ENCODE results near the gene ZNF593OS.

Gene ZNF593OS

GRCh38 chr1:26125946-26126320 is 45.7 kb downstream of the ZNF593OS start:
- no peak for DNase-seq (ENCODE audit: low read depth)

GRCh38 chr1:26125382-26125781 is 46.2 kb downstream of the ZNF593OS start:
- no peak for DNase-seq (ENCODE audit: low read depth)

GRCh38 chr1:26124418-26125331 is 47.0 kb downstream of the ZNF593OS start:
- no peak for DNase-seq (ENCODE audit: low read depth)

- DNase-seq (ENCODE audit: low read depth): no peak
Observed at GRCh38 chr1:26122988-26123973, 48.4 kb downstream of the ZNF593OS start.

GRCh38 chr1:26121854-26122773 is 49.5 kb downstream of the ZNF593OS start:
- no peak for DNase-seq (ENCODE audit: low read depth)

GRCh38 chr1:26119892-26120608 is 51.6 kb downstream of the ZNF593OS start:
- DNase-seq (ENCODE audit: low read depth): no peak

All from activated gamma-delta T cell treated with anti-CD3 and anti-CD28 coated beads, Interleukin-2, amount 50 U/mL, for 16 hours (primary cell).